Stromal cell of bone marrow (primary cell): Measurements from ENCODE around the gene ACAA2.
"Not testable (repeated sequence)": the region's sequence is repeated elsewhere in the genome, so short reads cannot be mapped to it uniquely, and the experiment has no call there.

Source experiments
- DNase-seq: peaks from one replicate; pipeline ENCODE4 v3.0.0-alpha.2; 2012; ENCODE audit warnings: low read depth

ACAA2 gene

GRCh38 chr18:49845629-49846360, 32.5 kb upstream of the ACAA2 start:
- DNase-seq: no peak

GRCh38 chr18:49844903-49845302, 31.6 kb upstream of the ACAA2 start:
- DNase-seq: no peak

DNA sequence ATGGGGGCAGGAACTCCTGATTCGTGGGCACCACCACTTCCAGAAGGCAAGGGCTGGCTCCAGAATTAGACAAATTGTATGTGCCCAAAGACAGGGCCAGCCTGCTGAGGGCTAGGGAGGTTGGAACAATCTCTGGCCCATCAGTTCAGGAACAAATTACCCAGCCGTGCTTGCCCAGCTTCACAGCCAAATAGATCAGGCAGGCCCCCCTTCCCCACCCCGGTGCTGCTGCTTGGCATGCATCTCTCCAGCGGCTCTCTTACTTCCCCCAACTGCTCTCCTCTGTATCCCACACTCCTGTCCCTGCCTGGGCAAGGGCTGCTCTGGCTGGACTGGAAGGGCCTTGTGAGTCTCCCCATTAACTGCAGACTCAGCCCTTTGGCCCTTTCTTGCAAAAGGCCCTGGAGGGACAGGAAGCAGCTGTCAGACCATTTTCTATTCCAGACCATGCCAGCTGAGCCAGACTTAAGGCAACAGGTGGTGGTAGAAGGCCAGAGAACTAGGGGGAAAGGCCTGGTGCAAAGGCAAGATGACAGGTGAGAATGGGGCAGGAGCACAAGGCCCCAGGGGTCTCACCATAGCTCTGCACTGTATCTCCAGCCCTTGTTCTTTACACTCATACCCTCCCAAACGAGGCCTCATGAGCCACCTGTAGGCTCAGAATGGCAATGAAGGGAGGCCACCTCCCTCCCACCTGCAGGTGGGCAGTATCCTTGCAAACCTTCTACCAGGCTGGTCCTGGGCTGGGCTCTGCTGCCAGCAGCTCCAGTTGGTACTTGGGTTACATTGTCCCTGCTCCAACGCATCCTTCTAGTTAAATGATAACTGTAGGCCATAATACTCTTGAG, 30.7 kb upstream of the ACAA2 start:
- DNase-seq: no peak

DNA sequence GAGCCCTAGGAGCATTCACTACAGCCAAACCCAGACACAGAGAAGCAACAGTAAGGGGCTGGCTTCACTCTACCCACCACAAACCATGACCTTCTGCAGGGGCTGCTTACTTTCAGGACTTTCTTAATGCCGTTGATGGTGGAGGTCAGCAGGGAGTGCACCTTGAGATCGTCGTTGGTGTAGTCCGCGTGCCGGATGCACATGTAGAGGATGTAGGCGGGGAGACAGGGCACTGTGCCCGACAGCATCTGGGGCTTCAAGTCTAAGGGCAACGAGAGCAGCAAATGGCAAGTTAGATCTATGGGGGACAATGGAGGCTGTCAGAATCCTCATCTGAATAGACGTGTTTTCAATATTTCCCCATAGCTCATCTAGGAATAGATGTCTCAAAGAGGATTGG, 29.8 kb upstream of the ACAA2 start:
- no peak for DNase-seq

DNA sequence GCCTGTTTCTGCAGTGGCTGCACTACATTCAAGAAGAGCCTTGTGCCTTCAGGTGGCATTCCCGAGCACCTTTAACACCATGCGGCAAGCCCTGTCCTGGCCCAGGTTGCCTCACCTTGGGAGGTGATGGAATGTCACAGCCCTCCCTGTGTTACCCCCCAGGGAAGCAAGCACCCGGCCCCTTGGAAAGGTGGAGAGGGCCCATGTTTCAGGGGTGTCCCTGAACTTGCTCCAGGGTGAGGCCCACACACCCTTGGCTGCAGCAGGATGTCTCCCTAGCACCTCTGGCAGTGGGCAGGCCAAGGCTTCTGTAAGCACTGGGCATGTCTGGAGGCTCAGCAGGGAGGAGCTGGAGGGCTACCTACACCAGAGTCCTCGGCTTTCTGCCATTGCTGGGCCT, 29.3 kb upstream of the ACAA2 start:
- no peak for DNase-seq

DNA sequence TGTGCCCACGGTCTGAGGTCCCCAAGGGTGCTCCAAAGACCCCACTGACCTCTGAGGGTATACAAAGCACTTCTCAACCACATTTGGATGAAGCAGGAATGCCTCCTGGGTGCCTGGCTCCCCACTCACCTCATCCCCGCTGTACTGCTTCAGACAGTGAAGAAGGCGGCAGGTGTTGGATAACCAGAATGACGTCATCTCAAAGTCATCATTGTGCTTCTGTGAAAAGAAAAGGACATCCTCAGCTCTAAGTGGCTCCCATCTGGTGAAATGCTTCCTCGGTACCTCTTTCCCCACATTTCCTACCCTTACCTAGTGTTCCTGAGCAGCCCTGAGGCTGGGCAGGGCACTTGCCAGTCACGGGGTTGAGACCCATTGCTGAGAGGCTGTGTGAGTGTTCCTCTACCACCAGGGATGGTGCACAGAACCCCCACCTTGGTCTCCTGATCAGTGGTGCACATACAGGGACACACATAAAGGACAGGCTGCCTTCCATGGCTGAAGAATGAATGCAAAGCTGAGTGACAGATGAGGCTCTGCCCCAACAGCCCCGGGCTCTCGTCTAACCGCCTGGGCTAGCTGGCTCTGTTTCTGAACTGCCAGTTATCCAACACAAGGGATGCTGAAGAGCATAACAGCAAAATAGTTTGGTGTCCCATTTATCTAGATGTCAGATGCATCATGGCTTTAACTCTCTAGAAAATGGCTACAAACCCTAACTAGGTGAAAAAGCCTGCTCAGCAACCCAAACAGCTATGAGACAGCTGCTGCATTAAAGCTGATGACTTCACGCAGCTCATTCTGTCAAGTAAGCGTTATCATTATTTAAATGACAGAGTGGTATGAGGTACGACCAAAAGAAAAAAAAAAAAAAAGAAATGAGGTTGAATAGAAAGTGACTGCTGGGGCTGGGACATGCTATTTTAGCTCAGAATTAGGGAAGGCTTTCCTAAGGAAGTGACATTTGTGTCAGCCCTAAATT, 28.2 kb upstream of the ACAA2 start:
- no peak for DNase-seq

GRCh38 chr18:49839012-49839411, 25.7 kb upstream of the ACAA2 start:
- DNase-seq: no peak

GRCh38 chr18:49838381-49838780, 25.0 kb upstream of the ACAA2 start:
- no peak for DNase-seq

- no peak for DNase-seq
Observed at GRCh38 chr18:49837889-49838288, 24.6 kb upstream of the ACAA2 start.

- not testable (repeated sequence) for DNase-seq
Observed at GRCh38 chr18:49837316-49837835, 24.0 kb upstream of the ACAA2 start.

GRCh38 chr18:49835405-49835804, 22.1 kb upstream of the ACAA2 start:
- no peak for DNase-seq

- DNase-seq: no peak
Observed at GRCh38 chr18:49834258-49834657, 20.9 kb upstream of the ACAA2 start.

- DNase-seq: no peak
Observed at GRCh38 chr18:49833814-49834213, 20.5 kb upstream of the ACAA2 start.

- DNase-seq: no peak
Observed at GRCh38 chr18:49832221-49832647, 18.9 kb upstream of the ACAA2 start.

- no peak for DNase-seq
Observed at GRCh38 chr18:49827996-49828395, 14.7 kb upstream of the ACAA2 start.

GRCh38 chr18:49819823-49820671, 6.7 kb upstream of the ACAA2 start:
- DNase-seq: no peak

GRCh38 chr18:49819071-49819662, 5.8 kb upstream of the ACAA2 start:
- DNase-seq: no peak

- DNase-seq: no peak
Observed at GRCh38 chr18:49817947-49818346, 4.6 kb upstream of the ACAA2 start.

GRCh38 chr18:49815927-49816326, 2.6 kb upstream of the ACAA2 start:
- DNase-seq: no peak

DNA sequence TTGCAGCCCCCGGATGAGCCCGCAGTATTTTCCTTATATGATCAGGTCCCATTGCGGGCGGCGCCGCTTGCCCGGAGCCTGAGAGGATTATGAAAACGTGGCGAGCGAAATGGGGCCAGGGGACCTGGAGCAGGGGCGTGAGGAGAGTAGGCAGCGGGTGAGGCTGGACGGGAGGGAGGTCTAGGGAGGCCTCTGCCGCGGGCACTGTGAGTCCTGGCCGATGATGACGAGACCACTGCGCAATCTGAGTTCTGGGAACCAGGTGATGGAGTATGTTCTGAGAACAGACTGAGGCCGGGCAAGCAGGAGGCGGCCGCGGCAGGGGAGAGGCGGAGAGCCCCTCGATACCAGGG, 790 bp upstream of the ACAA2 start:
- DNase-seq: peak; percentile 35

DNA sequence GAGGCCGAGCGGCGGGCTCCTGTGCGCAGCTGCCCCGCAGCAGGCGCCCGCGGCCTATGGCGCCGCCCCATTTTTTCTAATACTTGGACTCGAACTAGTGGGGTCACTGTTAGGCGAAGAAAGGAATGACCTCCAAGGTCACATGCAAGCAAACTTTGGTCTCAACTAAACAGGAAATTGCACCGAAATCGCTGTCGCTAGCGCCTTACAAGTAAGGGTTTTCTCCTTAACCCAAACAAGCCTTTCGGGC, 339 bp downstream of the ACAA2 start:
- DNase-seq: peak; percentile 11
